ENCODE results near the gene SLC37A1. TPM values are rescaled to one million over a fixed set of nuclear protein-coding genes. Genes with fewer than 3 reads are reported as not detected.

Gene SLC37A1
- total and polyA plus RNA-seq, 2 of the 13 experiments (the other 11 are each of a cell fraction or from before 2014, with no cell fraction given): 0.22 to 0.40 TPM

- TF ChIP-seq ZNF496 (CRISPR knock-in tag; IDR thresholded peaks at IDR 0.05; ENCODE audit: insufficient replicate concordance) (no peak), ISL2 (CRISPR knock-in tag; IDR thresholded peaks at IDR 0.05) (no peak)
Observed at GRCh38 chr21:42548687-42549406, 35.2 kb downstream of the SLC37A1 start (continued).

- Histone ChIP-seq H3K4me1 (ENCODE audit: insufficient read depth, low read length) (no peaks in the 10 kb centered on the region), H3K79me2 (ENCODE audit: insufficient read depth, low read length) (no peaks in the 10 kb centered on the region), H3K27me3 (ENCODE audit: control insufficient read depth in 1 of 2, insufficient read depth in 2 of 2, low read length in 2 of 2) (no peaks in the 10 kb centered on the region; a peak in 2 of 5 replicates), H3K4me3 (replicated peaks in 1 of 3; ENCODE audit: insufficient read depth in 1 of 3, low read depth in 2 of 3, low read length in 3 of 3) (no peak overlapping the region), H3K27ac (ENCODE audit: extremely low read length, insufficient read depth, low read length) (no peak overlapping the region), H3K4me2 (ENCODE audit: low read depth, low read length) (no peak overlapping the region), H3K9me3 (ENCODE audit: low read length) (no peaks in the 10 kb centered on the region), H3K36me3 (replicated peaks in 1 of 2; ENCODE audit: control insufficient read depth in 1 of 2, insufficient read depth in 2 of 2, low read length in 2 of 2) (no peaks in the 10 kb centered on the region), H4K20me1 (ENCODE audit: insufficient read depth, low read length) (no peaks in the 10 kb centered on the region), H3K9ac (ENCODE audit: insufficient read depth, low read depth, low read length) (no peak overlapping the region), H2AFZ (ENCODE audit: low read length) (no peak overlapping the region)
- POLR2A ChIA-PET: no interaction called here
- ATAC-seq: no peak
- BruUV-seq (replicated peaks): no TSS peak
- in situ Hi-C loops (cut with HindIII; ENCODE audit: extremely low pct_ligation_motif_present, low pct_unique_long_range_greater_than_20kb): no loop called here
- WGBS (ENCODE audit: low lambda C conversion rate): 17% methylated on average over 3 of the region's 3 CpGs
- intact Hi-C loops (cut with micrococcal nuclease; ENCODE audit: unreplicated experiment): no loop called here
- no peak for FAIRE-seq
- no peak for TF ChIP-seq KAT8 (CRISPR knock-in tag; IDR thresholded peaks at IDR 0.05)
- TF ChIP-seq HMGA1 (CRISPR knock-in tag; conservative IDR thresholded peaks at IDR 0.05): no peak
- no peak for TF ChIP-seq PHF20 (CRISPR knock-in tag; IDR thresholded peaks at IDR 0.05)
- no peak for TF ChIP-seq ARHGAP35 (CRISPR knock-in tag; IDR thresholded peaks at IDR 0.05; ENCODE audit: borderline replicate concordance)
- no peak for TF ChIP-seq PITX1 (CRISPR knock-in tag; IDR thresholded peaks at IDR 0.05)
- no peak for TF ChIP-seq ZNF713 (CRISPR knock-in tag; IDR thresholded peaks at IDR 0.05)
- TF ChIP-seq, protein P1, sequence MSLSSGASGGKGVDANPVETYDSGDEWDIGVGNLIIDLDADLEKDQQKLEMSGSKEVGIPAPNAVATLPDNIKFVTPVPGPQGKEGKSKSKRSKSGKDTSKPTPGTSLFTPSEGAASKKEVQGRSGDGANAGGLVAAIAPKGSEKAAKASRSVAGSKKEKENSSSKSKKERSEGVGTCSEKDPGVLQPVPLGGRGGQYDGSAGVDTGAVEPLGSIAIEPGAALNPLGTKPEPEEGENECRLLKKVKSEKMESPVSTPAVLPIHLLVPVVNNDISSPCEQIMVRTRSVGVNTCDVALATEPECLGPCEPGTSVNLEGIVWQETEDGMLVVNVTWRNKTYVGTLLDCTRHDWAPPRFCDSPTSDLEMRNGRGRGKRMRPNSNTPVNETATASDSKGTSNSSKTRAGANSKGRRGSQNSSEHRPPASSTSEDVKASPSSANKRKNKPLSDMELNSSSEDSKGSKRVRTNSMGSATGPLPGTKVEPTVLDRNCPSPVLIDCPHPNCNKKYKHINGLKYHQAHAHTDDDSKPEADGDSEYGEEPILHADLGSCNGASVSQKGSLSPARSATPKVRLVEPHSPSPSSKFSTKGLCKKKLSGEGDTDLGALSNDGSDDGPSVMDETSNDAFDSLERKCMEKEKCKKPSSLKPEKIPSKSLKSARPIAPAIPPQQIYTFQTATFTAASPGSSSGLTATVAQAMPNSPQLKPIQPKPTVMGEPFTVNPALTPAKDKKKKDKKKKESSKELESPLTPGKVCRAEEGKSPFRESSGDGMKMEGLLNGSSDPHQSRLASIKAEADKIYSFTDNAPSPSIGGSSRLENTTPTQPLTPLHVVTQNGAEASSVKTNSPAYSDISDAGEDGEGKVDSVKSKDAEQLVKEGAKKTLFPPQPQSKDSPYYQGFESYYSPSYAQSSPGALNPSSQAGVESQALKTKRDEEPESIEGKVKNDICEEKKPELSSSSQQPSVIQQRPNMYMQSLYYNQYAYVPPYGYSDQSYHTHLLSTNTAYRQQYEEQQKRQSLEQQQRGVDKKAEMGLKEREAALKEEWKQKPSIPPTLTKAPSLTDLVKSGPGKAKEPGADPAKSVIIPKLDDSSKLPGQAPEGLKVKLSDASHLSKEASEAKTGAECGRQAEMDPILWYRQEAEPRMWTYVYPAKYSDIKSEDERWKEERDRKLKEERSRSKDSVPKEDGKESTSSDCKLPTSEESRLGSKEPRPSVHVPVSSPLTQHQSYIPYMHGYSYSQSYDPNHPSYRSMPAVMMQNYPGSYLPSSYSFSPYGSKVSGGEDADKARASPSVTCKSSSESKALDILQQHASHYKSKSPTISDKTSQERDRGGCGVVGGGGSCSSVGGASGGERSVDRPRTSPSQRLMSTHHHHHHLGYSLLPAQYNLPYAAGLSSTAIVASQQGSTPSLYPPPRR (CRISPR knock-in tag; IDR thresholded peaks at IDR 0.05; ENCODE audit: borderline replicate concordance): no peak
- TF ChIP-seq ZNF501 (CRISPR knock-in tag; IDR thresholded peaks at IDR 0.05): no peak
- no peak for DNase-seq (ENCODE audit: low spot score)
- CTCF ChIA-PET (ENCODE audit: low intra/inter-chr PET ratio, low total read pairs): no interaction called here
Observed at GRCh38 chr21:42550817-42551216, 37.2 kb downstream of the SLC37A1 start.

All from HepG2 (cell line).